ENCODE data around the gene RCAN3. TPM values are rescaled to one million over a fixed set of nuclear protein-coding genes. Genes with fewer than 3 reads are reported as not detected.
A peak's percentile ranks its signal among the peaks of the same experiment; 100 is the strongest.
"Not testable (repeated sequence)": the region's sequence is repeated elsewhere in the genome, so short reads cannot be mapped to it uniquely, and the experiment has no call there.

RCAN3 gene
- total RNA-seq, 2 donors from 2014 or later = 38.6 to 54.6 TPM

GRCh38 chr1:24541711-24542346 lies 39.2 kb downstream of the RCAN3 start:
- Mint-ChIP-seq H3K4me3 (peak overlapping the region; percentile 75), H3K27me3 (no peaks in the 10 kb centered on the region), H3K36me3 (ENCODE audit: low read depth) (peaks cover 21% of the 10 kb centered on the region), H3K27ac (peak overlapping the region; percentile 96), H3K4me1 (peaks cover 39% of the 10 kb centered on the region), H3K9me3 (no peaks in the 10 kb centered on the region)
- no peak for ATAC-seq (replicated peaks)

GRCh38 chr1:24544239-24544638 lies 41.6 kb downstream of the RCAN3 start:
- no peak for ATAC-seq (replicated peaks)
- no peak overlapping the region for H3K4me3 Mint-ChIP-seq
- no peak overlapping the region for H3K27ac Mint-ChIP-seq
- H3K27me3 Mint-ChIP-seq = no peaks in the 10 kb centered on the region
- no peaks in the 10 kb centered on the region for H3K9me3 Mint-ChIP-seq
- H3K36me3 Mint-ChIP-seq (ENCODE audit: low read depth) = peaks cover 10% of the 10 kb centered on the region
- H3K4me1 Mint-ChIP-seq = peaks cover 33% of the 10 kb centered on the region

- no peaks in the 10 kb centered on the region for H3K36me3 Mint-ChIP-seq (ENCODE audit: low read depth)
- H3K27me3 Mint-ChIP-seq = no peaks in the 10 kb centered on the region
- no peaks in the 10 kb centered on the region for H3K9me3 Mint-ChIP-seq
- peaks cover 19% of the 10 kb centered on the region for H3K4me1 Mint-ChIP-seq
- no peak for ATAC-seq (replicated peaks)
- H3K4me3 Mint-ChIP-seq = no peak overlapping the region
- H3K27ac Mint-ChIP-seq = no peak overlapping the region
Observed at GRCh38 chr1:24545662-24546061, 43.0 kb downstream of the RCAN3 start.

GRCh38 chr1:24547195-24547594 lies 44.6 kb downstream of the RCAN3 start:
- no peaks in the 10 kb centered on the region for H3K27me3 Mint-ChIP-seq
- H3K27ac Mint-ChIP-seq = no peak overlapping the region
- H3K4me1 Mint-ChIP-seq = peaks cover 13% of the 10 kb centered on the region
- no peaks in the 10 kb centered on the region for H3K36me3 Mint-ChIP-seq (ENCODE audit: low read depth)
- no peaks in the 10 kb centered on the region for H3K9me3 Mint-ChIP-seq
- ATAC-seq (replicated peaks) = no peak
- H3K4me3 Mint-ChIP-seq = no peak overlapping the region

GRCh38 chr1:24548070-24548469 lies 45.4 kb downstream of the RCAN3 start:
- H3K9me3 Mint-ChIP-seq = no peaks in the 10 kb centered on the region
- no peak for ATAC-seq (replicated peaks)
- H3K36me3 Mint-ChIP-seq (ENCODE audit: low read depth) = no peaks in the 10 kb centered on the region
- H3K27me3 Mint-ChIP-seq = no peaks in the 10 kb centered on the region
- H3K4me3 Mint-ChIP-seq = no peak overlapping the region
- H3K27ac Mint-ChIP-seq = no peak overlapping the region
- H3K4me1 Mint-ChIP-seq = peaks cover 13% of the 10 kb centered on the region

- H3K36me3 Mint-ChIP-seq (ENCODE audit: low read depth); H3K9me3 Mint-ChIP-seq; H3K27ac Mint-ChIP-seq; H3K27me3 Mint-ChIP-seq; H3K4me3 Mint-ChIP-seq; ATAC-seq (replicated peaks): not testable (repeated sequence)
- H3K4me1 Mint-ChIP-seq = peaks cover 11% of the 10 kb centered on the region
Observed at GRCh38 chr1:24549210-24549609, 46.6 kb downstream of the RCAN3 start.

- Mint-ChIP-seq H3K9me3 (no peaks in the 10 kb centered on the region), H3K27ac (no peak overlapping the region), H3K4me1 (peaks cover 5% of the 10 kb centered on the region), H3K36me3 (ENCODE audit: low read depth) (no peaks in the 10 kb centered on the region), H3K27me3 (peaks cover 4% of the 10 kb centered on the region), H3K4me3 (no peak overlapping the region)
- no peak for ATAC-seq (replicated peaks)
Observed at GRCh38 chr1:24551290-24551959, 48.8 kb downstream of the RCAN3 start.

- Mint-ChIP-seq H3K36me3 (ENCODE audit: low read depth) (no peaks in the 10 kb centered on the region), H3K27ac (no peak overlapping the region), H3K4me1 (peaks cover 5% of the 10 kb centered on the region), H3K9me3 (no peaks in the 10 kb centered on the region), H3K4me3 (no peak overlapping the region), H3K27me3 (peaks cover 5% of the 10 kb centered on the region)
- ATAC-seq (replicated peaks) = no peak
Observed at GRCh38 chr1:24551960-24552571, 49.4 kb downstream of the RCAN3 start.

GRCh38 chr1:24553931-24554330 lies 51.3 kb downstream of the RCAN3 start:
- Mint-ChIP-seq H3K9me3 (no peaks in the 10 kb centered on the region), H3K27me3 (peaks cover 8% of the 10 kb centered on the region), H3K4me3 (no peak overlapping the region), H3K27ac (no peak overlapping the region), H3K4me1 (peaks cover 5% of the 10 kb centered on the region), H3K36me3 (ENCODE audit: low read depth) (no peaks in the 10 kb centered on the region)
- ATAC-seq (replicated peaks) = no peak

GRCh38 chr1:24554714-24555113 lies 52.1 kb downstream of the RCAN3 start:
- H3K27ac Mint-ChIP-seq = no peak overlapping the region
- H3K36me3 Mint-ChIP-seq (ENCODE audit: low read depth) = no peaks in the 10 kb centered on the region
- no peaks in the 10 kb centered on the region for H3K9me3 Mint-ChIP-seq
- H3K4me3 Mint-ChIP-seq = no peak overlapping the region
- peaks cover 8% of the 10 kb centered on the region for H3K27me3 Mint-ChIP-seq
- peaks cover 5% of the 10 kb centered on the region for H3K4me1 Mint-ChIP-seq
- ATAC-seq (replicated peaks) = no peak

GRCh38 chr1:24555591-24556413 lies 53.2 kb downstream of the RCAN3 start, which contains the start of gene NCMAP:
Gene NCMAP, plus strand, starts transcription at chr1:24556087. Its CDS starts 39,344 bp downstream, at chr1:24595431.
- ATAC-seq (replicated peaks) = peak; percentile 73
- Mint-ChIP-seq H3K4me1 (peaks cover 5% of the 10 kb centered on the region), H3K36me3 (ENCODE audit: low read depth) (no peaks in the 10 kb centered on the region), H3K27ac (no peak within 1 kb of the TSS), H3K4me3 (peak within 1 kb of the TSS; percentile 73), H3K9me3 (no peaks in the 10 kb centered on the region), H3K27me3 (peaks cover 8% of the 10 kb centered on the region)

- Mint-ChIP-seq H3K4me3 (peak overlapping the region; percentile 30), H3K9me3 (no peaks in the 10 kb centered on the region), H3K36me3 (ENCODE audit: low read depth) (no peaks in the 10 kb centered on the region), H3K27ac (no peak overlapping the region), H3K27me3 (peaks cover 8% of the 10 kb centered on the region), H3K4me1 (peaks cover 5% of the 10 kb centered on the region)
- ATAC-seq (replicated peaks) = no peak
Observed at GRCh38 chr1:24556414-24556795, 53.8 kb downstream of the RCAN3 start.

- no peaks in the 10 kb centered on the region for H3K36me3 Mint-ChIP-seq (ENCODE audit: low read depth)
- H3K27ac Mint-ChIP-seq = no peak overlapping the region
- peaks cover 8% of the 10 kb centered on the region for H3K27me3 Mint-ChIP-seq
- peaks cover 5% of the 10 kb centered on the region for H3K4me1 Mint-ChIP-seq
- no peak for ATAC-seq (replicated peaks)
- H3K4me3 Mint-ChIP-seq = no peak overlapping the region
- H3K9me3 Mint-ChIP-seq = no peaks in the 10 kb centered on the region
Observed at GRCh38 chr1:24557220-24557619, 54.6 kb downstream of the RCAN3 start.

GRCh38 chr1:24557711-24558131 lies 55.1 kb downstream of the RCAN3 start:
- no peaks in the 10 kb centered on the region for H3K36me3 Mint-ChIP-seq (ENCODE audit: low read depth)
- H3K4me1 Mint-ChIP-seq = peaks cover 5% of the 10 kb centered on the region
- no peak overlapping the region for H3K27ac Mint-ChIP-seq
- H3K27me3 Mint-ChIP-seq = peaks cover 8% of the 10 kb centered on the region
- no peak overlapping the region for H3K4me3 Mint-ChIP-seq
- no peak for ATAC-seq (replicated peaks)
- no peaks in the 10 kb centered on the region for H3K9me3 Mint-ChIP-seq
